MCF 10A (cell line): Measurements from ENCODE around the gene TRAPPC5. TPM values are rescaled to one million over a fixed set of nuclear protein-coding genes. Genes with fewer than 3 reads are reported as not detected.

ENCODE experiments used
- BruUV-seq: library from RNA; stranded (reverse); fragments of 400-500 nt; replicated peaks from 2 replicates; lab custom pipeline; 2021; lab: Mats Ljungman, UMichigan
- CTCF ChIA-PET: fragments of 300-600 bp; sonication (Branson Sonifier 250); formaldehyde crosslinking; extraction: SDS; loops from one replicate; lab custom pipeline; 2021; ENCODE audit warnings: antibody characterized with exemption, inconsistent platforms; lab: Yijun Ruan, JAX
- POLR2A ChIA-PET: fragments of 300-600, 350-650 bp; sonication (Branson Sonifier 250); formaldehyde crosslinking; extraction: SDS; loops from one replicate; lab custom pipeline; 2020; ENCODE audit warnings: antibody characterized with exemption, inconsistent platforms; lab: Yijun Ruan, JAX
- DNase-seq: peaks from one replicate; pipeline ENCODE4 v3.0.0-alpha.2; 2018; ENCODE audit not compliant: unreplicated experiment
- H3K27ac Mint-ChIP-seq: one replicate; pipeline ENCODE4 v1.8.0; 2022; ENCODE audit warnings: mild to moderate bottlenecking, low read depth, mixed read lengths; ENCODE audit not compliant: unreplicated experiment
- H3K27me3 Mint-ChIP-seq: one replicate; pipeline ENCODE4 v1.8.0; 2022; ENCODE audit warnings: mixed read lengths; ENCODE audit not compliant: insufficient read depth, unreplicated experiment
- H3K36me3 Mint-ChIP-seq: one replicate; pipeline ENCODE4 v1.8.0; 2022; ENCODE audit warnings: mild to moderate bottlenecking, moderate library complexity, mixed read lengths; ENCODE audit not compliant: insufficient read depth, unreplicated experiment
- H3K4me1 Mint-ChIP-seq: one replicate; pipeline ENCODE4 v1.8.0; 2022; ENCODE audit warnings: mixed read lengths; ENCODE audit not compliant: insufficient read depth, unreplicated experiment
- H3K4me3 Mint-ChIP-seq: one replicate; pipeline ENCODE4 v1.8.0; 2022; ENCODE audit warnings: mild to moderate bottlenecking, moderate library complexity, mixed read lengths; ENCODE audit not compliant: unreplicated experiment
- H3K9me3 Mint-ChIP-seq: one replicate; pipeline ENCODE4 v1.8.0; 2022; ENCODE audit warnings: mixed read lengths; ENCODE audit not compliant: unreplicated experiment
- CTCF ChIP-seq: fragments of 200-600 bp; IDR thresholded peaks from one replicate; pipeline ENCODE4 v1.8.0; 2022; ENCODE audit warnings: antibody characterized with exemption, mild to moderate bottlenecking; ENCODE audit not compliant: unreplicated experiment
- intact Hi-C: fragments of 100-400 bp; cut with micrococcal nuclease; formaldehyde crosslinking; loops from 2 replicates; pipeline ENCODE4 v1.14.1; 2022
- total RNA-seq: library from RNA; stranded (reverse); gene quantifications from 2 replicates; pipeline ENCODE4 v1.2.3, GENCODE V29; 2022

Gene TRAPPC5
- total RNA-seq, 1 experiment from 2014 or later, result 123 TPM

GRCh38 chr19:7729211-7729610 is 48.6 kb downstream of the TRAPPC5 start:
- no TSS peak for BruUV-seq
- ChIA-PET CTCF (interaction anchor here (1.1 kb wide), 1 partner anchor 48 kb away, joined by 3 read pairs; the partner anchor contains the start of gene TRAPPC5), POLR2A (no interaction called here)
- intact Hi-C loops, result no loop called here
- Mint-ChIP-seq H3K4me1 (peaks cover 2% of the 10 kb centered on the region), H3K27me3 (peaks cover 41% of the 10 kb centered on the region), H3K9me3 (no peaks in the 10 kb centered on the region), H3K36me3 (no peaks in the 10 kb centered on the region), H3K4me3 (no peak overlapping the region), H3K27ac (no peak overlapping the region)
- TF ChIP-seq CTCF, result no peak
- DNase-seq, result no peak

GRCh38 chr19:7729831-7730285 is 49.2 kb downstream of the TRAPPC5 start:
- H3K27me3 Mint-ChIP-seq, result peaks cover 47% of the 10 kb centered on the region

GRCh38 chr19:7730286-7731217 is 49.9 kb downstream of the TRAPPC5 start:
- H3K27ac Mint-ChIP-seq, result no peak overlapping the region
- H3K27me3 Mint-ChIP-seq, result peaks cover 54% of the 10 kb centered on the region
- peaks cover 6% of the 10 kb centered on the region for H3K4me1 Mint-ChIP-seq
- BruUV-seq, result no TSS peak
- no peaks in the 10 kb centered on the region for H3K9me3 Mint-ChIP-seq
- POLR2A ChIA-PET, result interaction anchor here (0.6 kb wide), 1 partner anchor 64 kb away, joined by 3 read pairs; no protein-coding TSS in a partner anchor
- TF ChIP-seq CTCF, result no peak
- H3K4me3 Mint-ChIP-seq, result no peak overlapping the region
- intact Hi-C loops, result no loop called here
- no peak for DNase-seq
- no peaks in the 10 kb centered on the region for H3K36me3 Mint-ChIP-seq
- CTCF ChIA-PET, result no interaction called here

More at GRCh38 chr19:7729831-7730285, 49.2 kb downstream of the TRAPPC5 start:
- no TSS peak for BruUV-seq
- ChIA-PET CTCF (no interaction called here), POLR2A (interaction anchor here (0.6 kb wide), 1 partner anchor 65 kb away, joined by 3 read pairs; no protein-coding TSS in a partner anchor)
- DNase-seq, result no peak
- Mint-ChIP-seq H3K4me1 (peaks cover 6% of the 10 kb centered on the region), H3K9me3 (no peaks in the 10 kb centered on the region), H3K36me3 (no peaks in the 10 kb centered on the region), H3K27ac (no peak overlapping the region), H3K4me3 (no peak overlapping the region)
- no peak for TF ChIP-seq CTCF
- intact Hi-C loops, result no loop called here

GRCh38 chr19:7731218-7731595 is 50.6 kb downstream of the TRAPPC5 start:
- no peaks in the 10 kb centered on the region for H3K36me3 Mint-ChIP-seq
- ChIA-PET CTCF (interaction anchor here (0.5 kb wide), 2 partner anchors 25 to 138 kb away, joined by 3 read pairs; no protein-coding TSS in a partner anchor), POLR2A (no interaction called here)
- TF ChIP-seq CTCF, result no peak
- no peak overlapping the region for H3K4me3 Mint-ChIP-seq
- no peaks in the 10 kb centered on the region for H3K9me3 Mint-ChIP-seq
- no peak overlapping the region for H3K27ac Mint-ChIP-seq
- intact Hi-C loops, result no loop called here
- no peak for DNase-seq
- BruUV-seq, result no TSS peak
- peaks cover 61% of the 10 kb centered on the region for H3K27me3 Mint-ChIP-seq
- H3K4me1 Mint-ChIP-seq, result peaks cover 6% of the 10 kb centered on the region
